PC-3 (cell line): ENCODE results near the gene BTBD6. TPM values are rescaled to one million over a fixed set of nuclear protein-coding genes. Genes with fewer than 3 reads are reported as not detected.

Experiments used
- ATAC-seq: fragments of 200-7000 bp; cut with Tn5 transposase; 2 replicates; pipeline ENCODE4 v1.9.1; 2020; ENCODE audit warnings: mild to moderate bottlenecking, moderate library complexity
- BruUV-seq: library from RNA; stranded (reverse); fragments of 400-500 nt; replicated peaks from 2 replicates; lab custom pipeline; 2021; lab: Mats Ljungman, UMichigan
- CTCF ChIA-PET: fragments of 300-600 bp; sonication (Branson Sonifier 250); formaldehyde crosslinking; loops from one replicate; lab custom pipeline; 2022; ENCODE audit warnings: antibody characterized with exemption; lab: Charles Lee
- POLR2A ChIA-PET: fragments of 300-600 bp; sonication (Branson Sonifier 250); formaldehyde crosslinking; loops from one replicate; lab custom pipeline; 2022; ENCODE audit warnings: antibody characterized with exemption; ENCODE audit not compliant: unreplicated experiment; lab: Charles Lee
- DNase-seq: peaks from one replicate; pipeline ENCODE4 v3.0.0-alpha.2; 2015
- H2AFZ ChIP-seq: fragments of 300-600 bp; sonication (generic); 2 replicates; pipeline ENCODE4 v1.6.0; 2016; ENCODE audit warnings: antibody characterized with exemption, low read length
- H3F3A ChIP-seq: fragments of 300-600 bp; sonication (generic); one replicate; pipeline ENCODE4 v1.6.0; 2017; ENCODE audit warnings: antibody characterized with exemption, low read length, control low read depth, mild to moderate bottlenecking; ENCODE audit not compliant: unreplicated experiment
- H3K27ac ChIP-seq: fragments of 300-600 bp; sonication (generic); 2 replicates; pipeline ENCODE4 v1.5.1; 2016; ENCODE audit warnings: mild to moderate bottlenecking, low read length
- H3K27me3 ChIP-seq: fragments of 300-600 bp; sonication (generic); 2 replicates; pipeline ENCODE4 v1.6.1; 2016; ENCODE audit warnings: low read length, mixed read lengths
- H3K36me3 ChIP-seq: fragments of 300-600 bp; sonication (generic); 2 replicates; pipeline ENCODE4 v1.6.1; 2016; ENCODE audit warnings: low read depth, mixed run types, low read length, mixed read lengths
- H3K4me1 ChIP-seq: fragments of 300-600 bp; sonication (generic); 2 replicates; pipeline ENCODE4 v1.5.1; 2016; ENCODE audit warnings: low read length; ENCODE audit not compliant: insufficient read depth
- H3K4me2 ChIP-seq: fragments of 300-600 bp; sonication (generic); 2 replicates; pipeline ENCODE4 v1.6.0; 2016; ENCODE audit warnings: low read length
- H3K4me3 ChIP-seq: fragments of 300-600 bp; sonication (generic); 2 replicates; pipeline ENCODE4 v1.5.1; 2016; ENCODE audit warnings: mild to moderate bottlenecking, low read length, mixed read lengths
- H3K79me2 ChIP-seq: fragments of 300-600 bp; sonication (generic); 2 replicates; pipeline ENCODE4 v1.6.1; 2017; ENCODE audit warnings: low read length, mixed read lengths
- H3K9ac ChIP-seq: fragments of 300-600 bp; sonication (generic); 2 replicates; pipeline ENCODE4 v1.6.0; 2016; ENCODE audit warnings: mild to moderate bottlenecking, low read length
- H3K9me2 ChIP-seq: fragments of 300-600 bp; sonication (generic); replicated peaks from 2 replicates; pipeline ENCODE4 v1.6.1; 2016; ENCODE audit warnings: mixed run types, low read length, mixed read lengths
- H3K9me3 ChIP-seq: fragments of 300-600 bp; sonication (generic); 2 replicates; pipeline ENCODE4 v1.6.1; 2016; ENCODE audit warnings: low read length, mixed read lengths
- H4K20me1 ChIP-seq: fragments of 300-600 bp; sonication (generic); 2 replicates; pipeline ENCODE4 v1.6.1; 2016; ENCODE audit warnings: low read length, mixed read lengths
- CTCF ChIP-seq: fragments of 300-600 bp; sonication (generic); conservative IDR thresholded peaks from 2 replicates; pipeline ENCODE4 v1.5.1; 2017; ENCODE audit warnings: antibody characterized with exemption, low read depth, mild to moderate bottlenecking, low read length
- EZH2 ChIP-seq: fragments of 300-600 bp; sonication (generic); IDR thresholded peaks from one replicate; pipeline ENCODE4 v1.6.1; 2017; ENCODE audit warnings: antibody characterized with exemption, mild to moderate bottlenecking, low read length; ENCODE audit not compliant: unreplicated experiment
- EZH2phosphoT487 ChIP-seq: fragments of 300-600 bp; sonication (generic); IDR thresholded peaks from 2 replicates; pipeline ENCODE4 v1.6.1; 2018; ENCODE audit warnings: mild to moderate bottlenecking, antibody characterized with exemption, low read length, borderline replicate concordance
- intact Hi-C: fragments of 100-400 bp; cut with micrococcal nuclease; formaldehyde crosslinking; loops from 2 replicates; pipeline ENCODE4 v1.9.0; 2023
- total RNA-seq: library from RNA; depleted of rRNA; stranded (reverse); fragments of >200 nt; gene quantifications from 2 replicates; pipeline ENCODE4 v1.2.3, GENCODE V29; 2014

The BTBD6 gene
- total RNA-seq, 1 experiment from 2014 or later = 104 TPM

GRCh38 chr14:105204206-105204930 is 44.0 kb upstream of the BTBD6 start:
- Histone ChIP-seq H3K36me3 (no peaks in the 10 kb centered on the region), H3K9ac (no peak overlapping the region), H3K27me3 (no peaks in the 10 kb centered on the region), H3K4me3 (no peak overlapping the region), H4K20me1 (no peaks in the 10 kb centered on the region), H3K9me2 (no peaks in the 10 kb centered on the region), H3K4me2 (peak overlapping the region; percentile 9; the same call in 1 of the 2 replicates), H3K27ac (no peak overlapping the region), H3K9me3 (no peaks in the 10 kb centered on the region), H2AFZ (no peak overlapping the region), H3K79me2 (no peaks in the 10 kb centered on the region), H3F3A (no peaks in the 10 kb centered on the region), H3K4me1 (peaks cover 24% of the 10 kb centered on the region)
- peak; percentile 61 for ATAC-seq
- CTCF ChIA-PET = interaction anchor here (0.6 to 2.4 kb wide), 3 partner anchors 15 to 170 kb away, joined by 3 to 14 read pairs (median 5); no protein-coding TSS in a partner anchor
- TF ChIP-seq EZH2phosphoT487 (peak; percentile 83), CTCF (no peak)
- BruUV-seq = no TSS peak
- peak; percentile 74 for DNase-seq
- POLR2A ChIA-PET = no interaction called here
- intact Hi-C loops = no loop called here

- Histone ChIP-seq H3K9me2 (no peaks in the 10 kb centered on the region), H3K4me2 (peak overlapping the region; percentile 9; the same call in 1 of the 2 replicates), H2AFZ (no peak overlapping the region), H3K27me3 (no peaks in the 10 kb centered on the region), H3K4me1 (peaks cover 24% of the 10 kb centered on the region), H3K9ac (no peak overlapping the region), H3K9me3 (no peaks in the 10 kb centered on the region), H3K4me3 (no peak overlapping the region), H4K20me1 (no peaks in the 10 kb centered on the region), H3K79me2 (no peaks in the 10 kb centered on the region), H3K36me3 (no peaks in the 10 kb centered on the region), H3F3A (no peaks in the 10 kb centered on the region), H3K27ac (no peak overlapping the region)
- no peak for DNase-seq
- intact Hi-C loops = no loop called here
- ATAC-seq = peak; percentile 5
- POLR2A ChIA-PET = no interaction called here
- no TSS peak for BruUV-seq
- CTCF ChIA-PET = interaction anchor here (0.7 to 2.4 kb wide), 2 partner anchors 147 to 169 kb away, joined by 3 to 14 read pairs; no protein-coding TSS in a partner anchor
- TF ChIP-seq CTCF (no peak), EZH2 (no peak), EZH2phosphoT487 (no peak)
Measured at GRCh38 chr14:105204931-105205672, 43.2 kb upstream of the BTBD6 start.
